ENCODE measurements around the gene GRIP1.

- TF ChIP-seq CTCF (IDR thresholded peaks at IDR 0.05) (no peak), POLR2AphosphoS5 (IDR thresholded peaks at IDR 0.05) (no peak)
Observed at GRCh38 chr12:66495709-66496108, 183.2 kb downstream of the GRIP1 start.

Data from prostate gland (tissue), 2 donors.